GM18517 (cell line): ENCODE results near the gene SMPD3.
A peak's percentile ranks its signal among the peaks of the same experiment; 100 is the strongest.

Experiments used
- ATAC-seq: cut with Tn5 transposase; IDR thresholded peaks from one replicate; pipeline ENCODE4 v1.9.1; 2021; ENCODE audit warnings: mild to moderate bottlenecking, moderate library complexity; ENCODE audit not compliant: unreplicated experiment

SMPD3 gene

DNA sequence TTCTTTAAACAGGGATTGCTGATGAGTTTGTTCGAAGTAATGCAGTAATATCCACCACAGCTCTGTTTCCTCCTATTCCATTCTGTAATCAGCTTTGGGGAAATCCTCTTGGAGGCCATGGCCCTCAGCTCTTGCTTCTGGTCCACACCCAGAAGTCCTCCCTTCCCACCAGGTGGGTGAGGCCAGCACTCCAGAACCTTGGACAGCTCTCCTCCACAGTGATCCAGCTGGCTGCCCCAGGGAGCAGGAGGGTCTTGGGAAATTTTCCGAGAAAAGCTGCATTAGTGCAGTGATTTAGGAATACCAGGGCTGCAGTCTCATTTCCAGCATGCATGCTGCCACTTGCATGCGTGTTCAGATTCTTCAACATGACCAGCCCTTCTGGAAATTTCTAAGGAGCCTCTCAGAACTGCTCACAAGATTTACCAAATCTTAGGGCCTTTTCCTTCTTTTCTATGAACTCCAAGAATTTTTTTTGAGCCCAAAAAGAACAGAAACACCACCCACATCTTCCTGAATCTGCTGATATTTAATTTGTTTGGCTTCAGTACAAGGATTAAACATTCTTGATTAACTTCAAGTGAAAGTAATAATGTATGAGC lies 4.2 kb downstream of the SMPD3 start:
- no peak for ATAC-seq

DNA sequence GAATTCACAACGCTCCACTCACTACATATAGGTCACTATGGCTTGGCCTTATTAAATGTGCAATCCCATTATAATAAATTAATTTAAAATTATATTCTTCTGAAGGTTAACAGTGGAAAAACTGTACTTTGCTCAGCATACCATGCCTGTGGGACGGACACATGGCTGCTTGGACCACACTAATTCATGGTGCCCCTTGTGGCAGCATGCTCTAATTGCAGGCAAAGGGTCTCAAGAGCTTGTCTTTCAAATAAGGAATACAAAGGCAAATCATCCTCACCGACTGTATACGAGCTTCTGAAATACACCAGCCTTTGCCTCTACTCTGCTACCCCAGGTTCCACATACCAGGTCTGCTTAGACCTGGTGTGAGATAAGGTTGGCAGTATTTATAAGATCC lies 11.7 kb downstream of the SMPD3 start:
- no peak for ATAC-seq

DNA sequence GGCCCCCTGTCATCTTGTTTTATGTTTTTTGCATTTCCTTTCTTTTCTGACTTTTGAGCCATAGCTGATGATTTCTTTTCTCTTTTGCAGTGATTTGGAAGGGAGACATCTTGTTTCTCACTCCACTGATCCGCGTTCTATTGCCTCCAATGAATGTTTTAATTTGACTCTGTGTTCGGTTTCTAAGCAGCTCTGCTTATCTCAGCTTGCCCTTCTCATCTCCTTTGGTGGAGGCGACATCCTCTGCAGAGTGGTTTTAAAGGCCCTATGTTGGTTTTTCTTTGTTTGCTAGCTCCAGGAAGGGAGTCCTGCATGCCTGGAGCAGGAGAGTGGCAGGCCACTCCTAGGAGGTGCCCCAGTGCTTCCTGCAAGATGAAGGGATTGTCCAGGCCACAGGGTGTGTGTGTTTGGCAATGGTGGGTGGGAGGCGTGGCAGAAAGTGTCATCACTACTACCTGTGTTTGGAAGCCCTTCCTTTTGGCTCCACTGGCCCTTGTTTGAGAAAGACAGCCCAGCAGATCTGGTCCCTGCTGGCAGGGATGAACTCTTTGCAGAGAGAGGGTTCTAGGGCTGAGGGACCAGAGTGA lies 13.6 kb downstream of the SMPD3 start:
- ATAC-seq, result no peak

DNA sequence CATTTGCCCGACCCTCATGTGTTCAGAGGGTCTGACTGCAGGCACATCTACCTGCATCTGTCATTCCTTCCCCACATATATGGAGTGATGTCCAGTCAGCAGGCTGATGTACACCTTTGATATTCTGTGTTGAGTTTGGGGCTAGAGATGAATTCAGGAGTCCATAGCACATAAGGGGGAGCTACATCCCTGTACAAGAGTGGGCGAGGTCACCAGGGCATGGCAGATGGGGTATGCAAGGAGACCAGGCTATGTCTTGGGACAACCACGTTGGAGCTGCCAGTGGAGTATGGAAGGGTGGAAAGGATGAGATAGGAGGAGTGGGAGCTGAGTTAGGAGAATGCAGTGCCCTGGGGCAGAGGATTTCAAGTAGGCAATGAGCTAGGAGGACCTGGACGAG lies 15.0 kb downstream of the SMPD3 start:
- no peak for ATAC-seq

DNA sequence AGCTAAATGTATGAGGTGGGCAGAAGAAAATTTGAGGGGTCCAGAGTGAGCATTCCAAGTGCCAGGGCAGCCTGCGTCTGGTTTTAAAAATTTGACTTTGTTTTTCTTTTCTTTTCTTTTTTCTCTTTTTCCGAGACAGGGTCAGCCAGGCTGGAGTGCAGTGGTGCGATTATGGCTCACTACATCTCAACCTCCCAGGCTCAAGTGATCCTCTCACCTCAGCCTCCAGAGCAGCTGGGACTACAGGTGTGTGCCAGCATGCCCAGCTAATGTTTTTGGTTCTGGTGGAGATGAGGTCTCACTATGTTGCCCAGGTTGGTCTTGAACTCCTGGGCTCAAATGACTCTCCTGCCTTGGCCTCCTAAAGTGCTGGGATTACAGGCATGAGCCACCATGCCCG lies 15.6 kb downstream of the SMPD3 start:
- no peak for ATAC-seq

DNA sequence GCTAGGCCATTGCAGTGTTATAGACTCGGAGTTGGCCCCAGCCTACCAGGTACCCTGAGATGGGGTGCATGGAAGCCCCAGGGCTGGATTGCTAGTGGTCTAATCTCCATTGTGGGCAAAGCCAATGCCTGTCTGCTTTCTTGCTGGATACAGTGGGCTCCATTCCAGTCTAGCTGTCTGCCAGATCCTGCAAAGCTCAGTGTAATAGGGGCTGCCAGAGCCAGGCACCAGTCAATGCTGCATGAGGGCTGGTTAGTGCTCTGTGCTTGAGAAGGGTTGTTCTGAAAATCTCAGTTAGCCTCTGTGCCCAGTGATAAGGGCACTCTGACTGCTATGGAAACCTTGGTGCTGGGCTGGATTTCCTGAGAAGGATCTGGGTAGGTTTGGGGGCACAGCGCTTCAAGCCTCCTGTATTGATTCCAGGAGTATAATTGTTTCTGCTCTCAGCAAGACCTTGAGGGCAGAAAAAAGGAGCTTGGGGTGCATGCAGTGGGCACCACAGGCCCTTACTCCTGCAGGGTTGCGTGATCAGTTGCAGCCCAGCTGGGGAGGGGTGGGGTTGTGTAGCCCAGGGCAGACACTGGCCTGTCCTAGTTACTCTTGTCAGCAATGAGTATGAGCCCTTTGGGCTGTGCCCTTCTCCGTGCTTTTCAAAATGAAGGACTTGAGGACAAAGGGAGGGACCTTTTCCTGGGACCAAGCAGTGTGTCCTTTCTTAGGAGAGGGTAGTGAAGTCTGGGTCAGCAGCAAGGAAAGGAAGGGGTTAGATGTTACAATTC lies 19.0 kb downstream of the SMPD3 start:
- ATAC-seq, result no peak

DNA sequence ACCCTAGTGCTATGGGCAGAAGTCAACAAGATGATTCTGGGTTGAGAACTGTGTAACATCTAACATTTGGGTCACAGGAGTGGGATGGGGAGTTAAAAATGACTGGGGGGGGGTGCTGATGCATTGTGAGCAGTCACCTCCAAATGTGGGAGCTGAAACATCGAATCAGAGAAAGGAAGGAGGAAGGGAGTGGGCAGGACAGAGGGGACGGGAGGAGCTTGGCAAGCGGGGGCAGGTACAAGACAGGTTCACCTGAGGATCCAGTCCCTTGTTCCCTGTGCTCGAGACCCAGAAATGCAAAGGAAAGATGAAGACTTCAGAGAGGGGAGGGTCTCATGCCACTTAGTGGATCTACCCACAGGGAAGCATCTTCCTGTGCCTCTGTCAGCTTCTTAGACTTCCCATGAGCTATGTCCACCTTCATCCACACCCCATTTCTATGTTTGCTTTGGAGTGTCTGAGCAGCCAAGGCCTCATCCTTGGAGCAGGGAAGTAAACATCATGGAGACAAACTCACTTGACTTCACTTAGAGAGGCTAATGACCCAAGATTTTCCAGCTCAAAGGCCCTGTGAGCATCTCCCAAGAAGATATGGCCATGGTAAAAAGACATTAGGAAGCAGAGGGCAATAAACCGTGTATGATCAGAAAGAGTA lies 20.5 kb downstream of the SMPD3 start:
- no peak for ATAC-seq

DNA sequence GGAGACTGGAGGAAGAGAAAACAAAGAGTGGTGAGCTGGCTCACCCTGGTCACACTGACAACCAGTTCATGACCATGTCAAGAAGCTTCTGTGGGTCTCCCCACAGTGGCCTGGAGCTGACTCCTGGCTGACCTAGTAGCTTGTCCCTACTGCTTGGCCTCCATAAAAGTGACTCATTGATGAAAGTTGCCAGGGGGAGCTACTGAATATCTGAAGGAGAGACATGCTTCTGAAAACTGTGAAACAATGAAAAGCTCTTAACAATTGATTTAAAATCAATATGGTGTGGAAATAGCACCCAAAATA lies 22.0 kb downstream of the SMPD3 start:
- ATAC-seq, result no peak

DNA sequence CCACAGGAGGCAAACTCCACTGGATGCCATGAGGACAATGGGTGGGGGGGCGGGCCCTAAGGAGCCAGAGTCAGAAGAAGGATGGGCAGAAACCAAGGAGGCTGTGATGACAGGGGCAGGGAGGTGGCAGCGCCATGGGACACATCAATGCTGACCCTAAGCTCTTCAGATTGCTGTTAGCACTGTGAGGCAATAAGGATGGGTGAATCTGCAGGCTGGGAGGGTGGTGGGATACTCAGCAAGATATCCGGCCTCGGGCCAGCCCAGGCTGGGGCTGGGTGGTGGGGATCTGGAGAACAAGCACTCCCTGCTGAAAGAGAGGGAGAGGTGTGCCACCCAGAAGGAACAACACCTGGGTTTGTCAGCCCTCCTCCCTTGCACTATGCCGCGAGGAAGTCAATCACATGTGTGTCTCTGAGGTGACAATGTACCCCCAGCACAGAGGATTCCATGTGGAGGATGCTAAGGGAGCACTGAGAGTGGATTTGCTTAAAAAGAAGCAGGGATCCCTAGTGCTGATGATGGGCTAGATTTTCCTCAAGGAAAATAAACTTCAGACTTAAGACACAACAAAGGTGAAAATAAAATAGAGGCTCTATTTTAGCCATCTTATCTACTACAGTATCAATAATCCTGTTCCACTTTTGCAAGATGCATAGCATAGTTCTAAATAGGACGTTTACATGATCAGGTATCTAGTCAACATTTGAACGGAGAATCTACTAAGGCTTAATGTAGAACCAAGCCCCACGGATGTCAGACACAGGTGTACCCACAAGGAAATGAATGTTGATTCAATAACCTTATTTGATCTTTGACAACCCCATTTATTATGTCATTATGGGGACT lies 22.6 kb downstream of the SMPD3 start:
- ATAC-seq, result no peak

DNA sequence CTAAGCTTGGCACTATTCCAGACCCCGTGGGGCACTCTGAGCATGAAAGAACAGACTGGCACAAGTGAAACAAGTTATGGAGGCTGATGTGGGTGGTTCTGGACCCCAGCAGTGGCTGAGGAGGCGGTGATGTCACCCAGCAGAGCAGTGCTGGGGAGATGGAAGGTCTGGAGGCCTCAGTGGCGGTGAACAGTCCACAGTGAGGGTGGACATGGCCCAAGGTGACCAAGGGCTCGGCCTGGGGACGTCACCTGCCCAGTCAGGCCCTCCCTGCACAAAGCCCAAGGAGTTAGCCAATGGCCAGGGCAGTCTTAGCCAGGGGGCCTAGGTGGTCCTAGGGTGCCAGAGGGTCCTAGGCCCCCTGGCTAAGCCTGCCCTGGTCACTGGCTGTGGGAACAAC lies 24.5 kb downstream of the SMPD3 start:
- no peak for ATAC-seq

DNA sequence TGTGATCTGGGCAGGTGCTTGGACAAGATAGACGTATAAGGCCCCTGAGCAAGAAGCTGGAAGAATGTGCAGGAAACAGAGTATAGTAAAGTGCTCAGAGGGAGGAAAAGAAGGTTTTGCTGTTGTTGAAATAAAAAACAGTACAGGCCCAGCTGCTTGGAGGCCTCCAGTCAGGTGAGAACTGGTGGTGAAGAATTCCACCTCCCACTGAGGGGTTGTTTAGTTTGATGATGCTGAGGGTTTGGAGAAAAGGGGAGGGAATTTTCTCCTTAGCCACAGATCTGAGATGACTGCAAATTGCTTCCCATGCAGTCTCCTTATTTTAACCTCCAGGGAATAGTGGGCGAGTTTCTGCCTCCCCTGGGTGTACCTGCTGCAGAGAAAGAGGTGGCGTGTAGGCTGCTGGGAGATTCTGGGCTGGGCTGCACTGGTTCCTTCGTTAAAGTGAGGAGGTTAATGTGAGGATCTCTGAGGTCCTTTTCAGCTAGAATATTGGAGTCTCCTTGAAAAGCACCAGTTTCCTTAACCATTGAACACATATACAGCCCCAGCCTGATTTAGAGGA lies 25.8 kb downstream of the SMPD3 start:
- ATAC-seq, result no peak

DNA sequence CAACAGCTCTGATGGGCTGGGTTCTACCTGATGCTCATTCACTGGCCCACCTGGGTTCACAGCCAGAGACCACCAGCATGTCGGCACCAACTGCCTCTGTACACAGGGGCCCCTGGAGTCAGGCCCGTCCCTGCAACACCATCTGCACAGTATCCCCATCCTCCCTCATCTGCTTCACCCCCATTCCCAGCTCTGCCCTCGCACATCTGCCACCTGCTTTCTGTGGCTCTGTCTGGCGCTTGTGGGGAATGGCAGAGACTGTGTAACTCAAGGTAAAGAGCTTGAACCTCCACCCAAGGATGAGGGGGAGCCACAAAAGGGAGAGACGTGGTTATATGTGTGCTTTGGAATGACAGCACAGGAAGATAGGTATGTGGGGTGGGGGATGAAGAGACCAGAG lies 27.2 kb downstream of the SMPD3 start:
- no peak for ATAC-seq

DNA sequence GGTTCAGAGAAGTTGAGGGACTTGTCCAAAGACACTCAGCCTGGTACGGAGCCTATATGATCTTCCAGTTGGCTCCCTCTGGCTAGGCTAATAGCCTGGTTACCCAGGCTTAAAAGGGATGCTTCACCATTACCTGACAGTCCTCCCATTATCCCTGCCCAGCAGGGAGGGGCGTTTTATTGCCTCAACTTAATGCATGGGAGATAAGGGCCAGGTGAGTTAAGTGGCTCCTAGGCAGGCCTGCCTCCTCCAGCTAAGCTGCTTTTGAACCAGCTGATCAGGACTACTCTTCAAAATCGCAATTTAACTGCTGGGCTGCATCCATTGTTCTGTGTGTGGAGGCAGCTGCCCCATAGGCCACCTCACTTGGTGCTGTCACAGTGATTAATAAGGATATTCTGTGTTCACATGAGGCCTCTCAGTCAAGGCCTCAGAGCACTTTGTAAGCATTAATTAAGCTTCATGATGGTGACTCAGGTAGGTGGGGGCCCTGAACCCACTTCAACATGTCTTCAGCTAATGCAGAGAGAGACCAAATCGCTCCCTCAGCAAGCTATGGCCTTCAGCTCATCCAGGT lies 27.9 kb downstream of the SMPD3 start:
- ATAC-seq, result no peak

DNA sequence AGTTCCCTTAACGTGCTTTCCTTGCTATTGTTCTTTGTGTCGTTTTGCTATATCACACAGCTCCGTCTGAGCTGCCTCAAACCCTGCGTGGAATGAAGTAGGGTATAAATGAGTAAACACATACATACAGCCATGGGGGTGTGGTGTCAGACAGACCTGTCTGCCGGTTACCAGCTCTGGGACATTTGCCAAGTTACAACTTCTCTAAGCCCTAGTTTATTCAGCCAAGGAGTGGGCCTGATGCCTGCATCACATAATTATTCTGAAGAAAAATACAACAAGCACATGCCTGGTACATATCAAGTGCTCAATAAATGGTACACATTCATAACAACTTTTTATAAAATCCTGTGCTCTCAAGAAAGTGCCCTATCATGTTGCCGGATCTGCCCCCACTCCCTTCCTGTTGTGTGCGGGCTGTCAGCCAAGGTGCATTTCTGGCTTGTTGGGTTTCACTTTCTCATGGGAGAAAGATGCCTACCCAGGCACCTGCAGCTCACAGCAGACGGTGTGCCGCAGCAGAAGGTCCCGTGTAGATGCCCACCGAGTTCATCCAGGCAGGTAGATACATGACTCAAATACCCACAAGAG lies 30.5 kb downstream of the SMPD3 start:
- ATAC-seq, result peak; percentile 51

DNA sequence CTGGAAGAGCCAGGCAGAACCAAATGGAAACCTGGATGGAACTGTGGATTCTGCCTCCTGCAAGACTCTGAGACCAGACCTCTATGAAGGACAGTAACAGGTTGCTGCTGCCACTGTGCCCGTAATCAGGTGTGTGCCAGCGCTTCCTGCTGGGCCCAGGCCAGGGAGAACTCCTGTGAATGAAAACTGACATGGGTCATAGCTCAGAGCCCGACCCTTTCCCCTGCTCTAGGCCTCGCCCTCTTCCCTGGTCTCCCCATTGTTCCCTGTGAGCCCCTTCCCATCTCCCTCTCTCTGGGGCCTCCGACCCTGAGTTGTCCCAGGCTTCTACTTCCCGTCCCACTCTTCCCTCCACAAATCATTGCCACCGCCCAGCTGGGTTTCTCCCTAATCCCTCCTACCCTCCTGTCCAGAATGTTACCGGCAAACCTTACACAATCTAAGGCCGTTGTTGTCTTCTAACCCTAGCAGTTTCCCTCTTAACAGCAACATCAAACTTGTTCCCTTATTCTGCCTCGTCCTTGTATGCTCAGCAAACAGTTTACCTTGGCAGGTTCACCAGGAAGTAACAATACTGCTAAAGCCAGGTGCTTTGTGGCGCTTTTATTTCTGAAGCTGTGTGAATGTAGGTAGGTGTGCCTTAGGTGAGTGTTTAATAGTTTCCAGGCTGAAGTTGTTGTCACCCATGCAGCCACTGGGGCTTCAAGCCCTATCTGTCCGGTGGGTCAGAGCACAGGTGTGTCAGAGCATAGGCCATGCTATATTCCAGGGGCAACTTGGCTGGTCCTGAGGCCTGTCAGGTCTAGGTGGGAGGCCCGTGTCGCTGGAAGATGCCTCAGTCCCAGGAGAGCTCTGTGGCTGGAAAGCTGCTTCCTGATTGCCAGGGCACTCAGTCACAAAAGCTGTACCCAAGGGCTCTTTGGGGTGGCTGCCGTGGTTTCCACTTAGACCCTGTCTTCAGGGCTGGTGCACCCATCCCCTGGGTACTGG lies 32.0 kb downstream of the SMPD3 start:
- ATAC-seq, result no peak

DNA sequence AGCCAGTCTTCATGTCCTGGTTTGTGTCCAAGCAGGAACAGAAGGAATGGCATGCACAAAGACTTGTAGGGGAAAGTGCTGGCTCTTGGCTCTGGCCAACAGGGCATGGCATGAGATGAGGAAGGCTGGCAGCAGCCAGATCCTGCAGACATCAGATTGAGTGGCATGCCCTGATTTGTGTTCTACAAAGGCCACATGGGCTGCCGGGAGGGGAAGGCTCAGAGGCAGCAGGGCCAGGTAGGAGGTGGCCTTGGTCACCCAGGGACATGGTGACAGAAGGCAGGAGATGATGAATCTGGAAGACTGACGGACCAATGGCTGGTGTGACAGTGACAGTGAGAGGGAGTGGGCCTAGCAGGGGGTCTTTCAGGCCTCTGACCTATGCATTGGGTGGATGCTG lies 33.7 kb downstream of the SMPD3 start:
- ATAC-seq, result no peak

DNA sequence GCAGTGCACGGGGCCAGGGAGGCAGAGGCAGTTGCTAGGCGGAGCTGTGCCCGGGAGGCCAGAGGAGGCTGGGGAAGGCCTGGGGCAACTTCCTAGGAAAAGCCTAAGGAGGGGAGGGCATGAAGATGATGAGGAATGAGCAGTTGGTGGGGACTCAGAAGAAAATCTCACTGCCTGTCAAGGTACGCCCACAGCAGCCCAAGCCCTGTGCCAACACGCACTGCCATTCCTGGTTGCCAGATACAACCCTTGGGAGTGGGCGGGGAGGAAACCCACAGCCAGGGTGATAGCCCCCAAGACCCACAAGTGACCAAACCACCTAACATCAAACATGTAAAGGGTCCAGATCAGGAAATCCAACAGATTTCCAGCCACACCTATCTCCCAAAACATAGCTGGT lies 36.2 kb downstream of the SMPD3 start:
- no peak for ATAC-seq

DNA sequence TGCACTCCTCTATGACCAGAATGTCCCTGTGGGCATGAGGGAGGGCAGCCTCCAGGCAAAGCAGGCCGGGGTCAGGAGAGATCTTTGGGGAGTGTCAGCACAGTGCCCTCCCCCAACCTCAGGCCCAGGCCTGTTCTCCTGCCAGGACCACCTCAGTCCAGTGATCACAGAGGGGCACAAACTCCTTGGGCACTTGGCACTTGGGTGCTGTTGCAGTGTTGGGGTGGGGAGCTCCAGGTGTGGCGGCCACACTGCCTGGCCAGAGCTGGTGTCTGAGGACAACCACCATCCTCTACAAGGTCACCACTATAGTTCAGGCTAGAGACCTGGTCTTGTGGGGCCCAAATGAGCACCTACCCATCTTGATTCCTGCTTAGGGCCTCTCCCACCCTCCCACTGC lies 37.2 kb downstream of the SMPD3 start:
- no peak for ATAC-seq

DNA sequence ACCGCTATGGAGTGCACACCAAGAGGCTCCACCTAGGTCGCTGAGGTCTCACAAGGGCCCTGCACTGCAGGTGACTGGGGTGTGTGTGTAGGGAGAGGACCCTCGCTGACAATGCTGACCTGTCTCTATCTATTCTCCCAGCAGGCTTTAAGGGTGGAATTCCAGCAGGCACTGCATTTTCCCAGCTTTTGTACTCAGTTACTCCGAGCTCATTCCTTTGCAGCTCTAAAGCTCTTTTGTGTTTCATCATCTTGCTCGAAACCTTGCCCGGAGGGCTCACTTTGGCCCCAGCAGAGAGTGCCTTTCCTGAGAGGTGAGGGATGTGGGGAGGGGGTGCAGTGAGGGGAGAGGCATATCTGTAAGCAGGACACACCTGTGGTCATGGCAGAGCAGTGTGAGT lies 39.3 kb downstream of the SMPD3 start:
- no peak for ATAC-seq
